Osteoblast (primary cell): ENCODE results near the gene AGO3. TPM values are rescaled to one million over a fixed set of nuclear protein-coding genes. Genes with fewer than 3 reads are reported as not detected.

Experiments
- DNase-seq: peaks from one replicate; pipeline ENCODE4 v3.0.0; 2011; ENCODE audit warnings: low spot score, mixed read lengths; ENCODE audit not compliant: insufficient read length; ENCODE audit errors: missing footprints
- H2AFZ ChIP-seq: 2 replicates; pipeline ENCODE4 v1.6.0; 2011; ENCODE audit warnings: mild to moderate bottlenecking, low read length
- H3K27ac ChIP-seq: 2 replicates; pipeline ENCODE4 v1.5.1; 2011; ENCODE audit warnings: mild to moderate bottlenecking, low read depth, low read length, moderate library complexity
- H3K27me3 ChIP-seq: 2 replicates; pipeline ENCODE4 v1.6.0; 2012; ENCODE audit warnings: mild to moderate bottlenecking, control low read depth, inconsistent platforms, low read length, moderate library complexity; ENCODE audit not compliant: insufficient read depth
- H3K36me3 ChIP-seq: 2 replicates; pipeline ENCODE4 v1.5.1; 2011; ENCODE audit warnings: mild to moderate bottlenecking, low read length, control low read depth, moderate library complexity; ENCODE audit not compliant: insufficient read depth
- H3K4me1 ChIP-seq: 2 replicates; pipeline ENCODE4 v1.5.1; 2011; ENCODE audit warnings: mild to moderate bottlenecking, low read length, control low read depth, moderate library complexity; ENCODE audit not compliant: insufficient read depth
- H3K4me2 ChIP-seq: 2 replicates; pipeline ENCODE4 v1.6.0; 2011; ENCODE audit warnings: mild to moderate bottlenecking, low read length; ENCODE audit not compliant: insufficient read depth
- H3K4me3 ChIP-seq: fragments of 200-600 bp; sonication (generic); 3 replicates; pipeline ENCODE4 v1.5.1; 2012; ENCODE audit warnings: mild to moderate bottlenecking, low read length, inconsistent platforms; ENCODE audit not compliant: insufficient read depth
- H3K79me2 ChIP-seq: 2 replicates; pipeline ENCODE4 v1.6.0; 2012; ENCODE audit warnings: mild to moderate bottlenecking, low read length, control low read depth, inconsistent platforms; ENCODE audit not compliant: insufficient read depth
- H3K9me3 ChIP-seq: 2 replicates; pipeline ENCODE4 v1.5.1; 2011; ENCODE audit warnings: low read depth, low read length, control low read depth
- H4K20me1 ChIP-seq: 2 replicates; pipeline ENCODE4 v1.6.0; 2012; ENCODE audit warnings: mild to moderate bottlenecking, low read length, control low read depth; ENCODE audit not compliant: insufficient read depth
- total RNA-seq: library from RNA; depleted of rRNA; stranded (reverse); fragments of >200 nt; gene quantifications from 2 replicates; pipeline ENCODE4 v1.2.3, GENCODE V29; 2012
- TF ChIP-seq, protein P1 (sequence below): IDR thresholded peaks from 2 replicates; pipeline ENCODE4 v1.5.1; 2011; ENCODE audit warnings: mild to moderate bottlenecking, low read depth, low read length, moderate library complexity; ENCODE audit errors: extremely low read depth

Gene AGO3
- total RNA-seq, 1 donor = 14.8 TPM

GRCh38 chr1:36081926-36082485 lies 151.1 kb downstream of the AGO3 start:
- peaks cover 5% of the 10 kb centered on the region for H3K4me1 ChIP-seq
- no peaks in the 10 kb centered on the region for H3K36me3 ChIP-seq
- H3K27me3 ChIP-seq = no peaks in the 10 kb centered on the region
- TF ChIP-seq, protein P1, sequence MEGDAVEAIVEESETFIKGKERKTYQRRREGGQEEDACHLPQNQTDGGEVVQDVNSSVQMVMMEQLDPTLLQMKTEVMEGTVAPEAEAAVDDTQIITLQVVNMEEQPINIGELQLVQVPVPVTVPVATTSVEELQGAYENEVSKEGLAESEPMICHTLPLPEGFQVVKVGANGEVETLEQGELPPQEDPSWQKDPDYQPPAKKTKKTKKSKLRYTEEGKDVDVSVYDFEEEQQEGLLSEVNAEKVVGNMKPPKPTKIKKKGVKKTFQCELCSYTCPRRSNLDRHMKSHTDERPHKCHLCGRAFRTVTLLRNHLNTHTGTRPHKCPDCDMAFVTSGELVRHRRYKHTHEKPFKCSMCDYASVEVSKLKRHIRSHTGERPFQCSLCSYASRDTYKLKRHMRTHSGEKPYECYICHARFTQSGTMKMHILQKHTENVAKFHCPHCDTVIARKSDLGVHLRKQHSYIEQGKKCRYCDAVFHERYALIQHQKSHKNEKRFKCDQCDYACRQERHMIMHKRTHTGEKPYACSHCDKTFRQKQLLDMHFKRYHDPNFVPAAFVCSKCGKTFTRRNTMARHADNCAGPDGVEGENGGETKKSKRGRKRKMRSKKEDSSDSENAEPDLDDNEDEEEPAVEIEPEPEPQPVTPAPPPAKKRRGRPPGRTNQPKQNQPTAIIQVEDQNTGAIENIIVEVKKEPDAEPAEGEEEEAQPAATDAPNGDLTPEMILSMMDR = no peak
- no peak overlapping the region for H3K4me3 ChIP-seq
- peak; percentile 68 for DNase-seq
- no peaks in the 10 kb centered on the region for H3K9me3 ChIP-seq
- no peak overlapping the region for H3K27ac ChIP-seq
- H3K79me2 ChIP-seq = no peaks in the 10 kb centered on the region
- H3K4me2 ChIP-seq = no peak overlapping the region
- H2AFZ ChIP-seq = no peak overlapping the region
- H4K20me1 ChIP-seq = no peaks in the 10 kb centered on the region

DNA sequence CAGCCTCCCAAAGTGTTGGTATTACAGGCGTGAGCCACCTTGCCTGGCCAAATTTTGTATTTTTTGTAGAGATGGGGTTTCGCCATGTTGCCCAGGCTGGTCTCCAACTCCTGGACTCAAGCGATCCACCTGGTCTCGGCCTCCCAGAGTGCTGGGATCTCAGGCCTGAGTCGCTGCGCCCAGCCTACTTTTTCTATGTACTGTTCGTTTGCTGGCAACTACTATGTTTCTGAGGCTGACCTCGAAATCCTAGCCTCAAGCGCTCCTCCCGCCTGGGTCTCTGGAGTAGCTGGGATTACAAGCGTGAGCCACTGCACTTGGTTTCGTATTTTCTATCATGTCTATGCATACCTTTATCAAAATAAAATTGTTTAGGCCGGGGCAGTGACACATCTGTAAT lies 152.3 kb downstream of the AGO3 start:
- no peak overlapping the region for H2AFZ ChIP-seq

GRCh38 chr1:36083635-36084496 lies 153.0 kb downstream of the AGO3 start, which contains the start of gene TEKT2:
TEKT2 (plus strand) TSS chr1:36084094; CDS start chr1:36084922, 828 bp downstream.
- H3K4me2 ChIP-seq = peak within 1 kb of the TSS; percentile 94
- DNase-seq = peak; percentile 88
- TF ChIP-seq, protein P1 = no peak
- H3K9me3 ChIP-seq = no peaks in the 10 kb centered on the region
- H3K27ac ChIP-seq = no peak within 1 kb of the TSS
- peak within 1 kb of the TSS; percentile 81 for H2AFZ ChIP-seq
- H3K4me3 ChIP-seq = peak within 1 kb of the TSS; percentile 72
- no peaks in the 10 kb centered on the region for H4K20me1 ChIP-seq
- H3K79me2 ChIP-seq = peaks cover 1% of the 10 kb centered on the region
- H3K4me1 ChIP-seq = peaks cover 5% of the 10 kb centered on the region
- H3K36me3 ChIP-seq = no peaks in the 10 kb centered on the region
- H3K27me3 ChIP-seq = no peaks in the 10 kb centered on the region

More for the DNA sequence above, 152.3 kb downstream of the AGO3 start:
- Histone ChIP-seq H3K4me2 (no peak overlapping the region), H3K27me3 (no peaks in the 10 kb centered on the region), H3K27ac (no peak overlapping the region), H3K36me3 (no peaks in the 10 kb centered on the region), H3K79me2 (no peaks in the 10 kb centered on the region), H3K4me3 (no peak overlapping the region), H3K9me3 (no peaks in the 10 kb centered on the region), H3K4me1 (peaks cover 5% of the 10 kb centered on the region), H4K20me1 (no peaks in the 10 kb centered on the region)
- TF ChIP-seq, protein P1 = no peak
- DNase-seq = peak; percentile 34
